Activated T-helper 1 cell treated with anti-CD3 and anti-CD28 coated beads, Interleukin-2, amount 50 U/mL, for 16 hours (primary cell): Measurements from ENCODE around the gene TIMM22.
"Not testable (repeated sequence)": the region's sequence is repeated elsewhere in the genome, so short reads cannot be mapped to it uniquely, and the experiment has no call there.

Source experiments
- DNase-seq, 2 donors: peaks; one replicate each; pipeline ENCODE4 v3.0.0-alpha.2; 2020; ENCODE audit warnings: low read depth in 1 of 2, low spot score in 1 of 2

The TIMM22 gene

DNA sequence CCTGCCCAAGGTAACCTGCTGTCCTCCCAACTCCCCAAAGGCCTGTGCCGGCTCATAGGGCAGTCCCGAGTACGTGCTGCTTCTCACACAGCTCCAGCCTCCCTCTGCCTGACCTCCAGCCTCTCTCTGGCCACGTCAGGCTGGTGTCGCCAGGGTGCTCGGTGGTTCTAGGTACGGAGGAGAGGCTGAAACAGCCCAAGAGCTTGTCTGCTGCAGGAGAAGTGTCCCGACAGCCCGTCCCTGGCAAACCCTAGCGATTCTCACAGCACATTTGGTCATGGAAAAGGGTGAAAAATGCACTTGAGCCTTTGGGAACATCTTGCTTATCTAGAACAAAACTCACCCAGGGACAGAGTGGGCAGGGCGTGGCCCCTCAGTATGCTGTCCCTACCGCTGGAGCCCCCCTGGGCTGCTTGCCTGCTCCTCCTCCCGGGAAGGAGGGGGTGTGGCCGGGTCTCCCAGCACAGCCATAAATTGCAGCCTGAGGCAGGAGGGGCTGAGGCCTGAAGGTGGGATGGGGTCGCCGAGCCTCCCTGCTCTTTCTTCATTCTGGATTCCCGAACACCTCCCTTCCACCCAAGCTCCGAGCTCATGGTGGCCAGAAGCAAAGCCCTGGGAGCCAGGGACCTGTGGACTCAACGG is 40.4 kb downstream of the TIMM22 start:
- no peak for DNase-seq

GRCh38 chr17:1038459-1039122 is 41.7 kb downstream of the TIMM22 start:
- no peak for DNase-seq

DNA sequence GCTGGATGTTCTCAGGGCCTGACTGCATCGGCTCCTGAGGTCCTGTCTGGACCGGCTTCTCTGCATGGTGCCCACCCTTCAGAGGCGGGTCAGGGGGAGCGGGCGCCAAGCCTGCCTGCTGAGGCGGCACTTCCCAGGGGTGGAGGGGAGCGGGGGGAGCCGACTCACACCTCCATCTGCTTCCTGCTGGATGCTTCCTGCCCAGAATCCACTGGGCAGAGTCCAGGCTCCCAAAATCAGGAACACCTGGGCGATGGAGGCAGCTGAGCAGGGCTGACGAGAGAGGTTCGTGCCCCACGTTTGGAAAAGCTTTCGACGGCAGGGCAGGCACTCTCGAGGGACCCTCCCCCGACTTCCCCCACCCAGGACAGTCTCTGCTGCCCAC is 42.2 kb downstream of the TIMM22 start:
- DNase-seq: no peak

- no peak for DNase-seq
Measured at GRCh38 chr17:1039511-1040215, 42.7 kb downstream of the TIMM22 start.

GRCh38 chr17:1040216-1040600 is 43.3 kb downstream of the TIMM22 start:
- no peak for DNase-seq

- DNase-seq: no peak
Measured at GRCh38 chr17:1041746-1042145, 44.8 kb downstream of the TIMM22 start.

DNA sequence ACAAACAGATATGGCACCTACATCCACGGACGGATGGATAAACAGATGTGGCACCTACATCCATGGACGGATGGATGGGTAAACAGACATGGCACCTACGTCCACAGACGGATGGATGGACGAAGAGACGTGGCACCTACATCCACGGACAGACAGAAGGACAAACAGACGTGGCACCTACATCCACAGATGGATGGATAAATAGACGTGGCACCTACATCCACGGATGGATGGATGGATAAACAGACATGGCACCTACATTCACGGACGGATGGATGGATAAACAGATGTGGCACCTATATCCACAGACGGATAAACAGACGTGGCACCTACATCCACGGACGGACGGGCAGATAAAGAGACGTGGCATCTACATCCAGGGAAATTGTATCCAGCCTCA is 45.6 kb downstream of the TIMM22 start:
- DNase-seq: no peak

DNA sequence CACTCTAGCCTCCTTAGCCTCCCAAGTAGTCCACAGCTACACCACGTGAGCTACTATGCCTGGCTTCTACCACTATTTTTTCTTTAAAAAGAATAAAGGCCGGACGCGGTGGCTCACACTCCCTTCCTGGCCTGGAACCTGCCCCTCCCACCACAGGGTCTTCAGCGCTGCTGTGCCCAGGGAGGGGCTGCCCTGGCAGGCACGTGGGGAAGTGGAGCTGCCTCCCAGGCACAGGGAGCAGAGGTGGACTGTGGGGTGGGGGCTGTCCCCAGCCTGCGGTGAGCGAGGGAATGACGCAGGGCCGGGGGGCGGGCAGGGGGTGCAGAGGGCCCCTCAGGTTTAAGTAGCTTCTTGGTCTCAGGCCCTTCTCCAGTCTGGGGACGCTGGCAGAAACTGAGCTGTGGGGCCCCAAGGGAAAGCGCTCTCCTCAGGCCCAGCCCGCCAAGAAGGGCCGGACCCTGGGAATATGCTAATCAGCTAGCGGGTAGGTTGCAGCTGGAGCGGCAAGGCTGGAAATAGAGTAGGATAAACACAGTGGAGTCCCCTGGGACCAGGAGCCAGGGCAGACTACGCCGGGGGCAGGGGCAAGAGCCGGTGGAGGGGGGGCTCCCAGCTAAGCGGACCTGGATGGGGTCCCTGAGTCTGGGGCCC is 46.8 kb downstream of the TIMM22 start:
- DNase-seq: no peak

DNA sequence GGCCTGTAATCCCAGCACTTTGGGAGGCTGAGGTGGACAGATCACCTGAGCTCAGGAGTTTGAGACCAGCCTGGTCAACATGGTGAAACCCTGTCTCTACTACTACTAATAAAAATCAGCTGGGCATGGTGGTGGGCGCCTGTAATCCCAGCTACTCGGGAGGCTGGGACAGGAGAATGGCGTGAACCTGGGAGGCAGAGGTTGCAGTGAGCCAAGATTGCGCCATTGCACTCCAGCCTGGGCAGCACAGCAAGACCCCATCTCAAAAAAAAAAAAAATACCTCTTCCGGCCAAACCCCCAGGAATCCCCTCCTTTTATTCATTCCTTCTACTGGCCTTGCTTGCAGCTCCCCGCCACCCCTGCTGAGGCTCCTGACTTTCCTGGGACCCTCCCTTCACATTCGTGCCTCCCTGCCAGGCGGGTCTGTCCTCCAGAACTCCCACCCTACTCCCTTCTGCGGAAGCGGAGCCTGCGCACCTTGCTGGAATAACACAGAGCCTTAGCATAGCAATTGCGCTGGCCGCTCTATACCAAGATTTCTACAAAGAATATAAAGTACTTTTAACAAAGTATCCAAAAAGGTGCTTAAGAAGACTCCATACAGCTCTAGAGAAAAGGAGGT is 47.6 kb downstream of the TIMM22 start:
- DNase-seq: not testable (repeated sequence)

- DNase-seq: no peak
Measured at GRCh38 chr17:1045456-1045855, 48.5 kb downstream of the TIMM22 start.

- DNase-seq: no peak
Measured at GRCh38 chr17:1047177-1047878, 50.4 kb downstream of the TIMM22 start.

DNA sequence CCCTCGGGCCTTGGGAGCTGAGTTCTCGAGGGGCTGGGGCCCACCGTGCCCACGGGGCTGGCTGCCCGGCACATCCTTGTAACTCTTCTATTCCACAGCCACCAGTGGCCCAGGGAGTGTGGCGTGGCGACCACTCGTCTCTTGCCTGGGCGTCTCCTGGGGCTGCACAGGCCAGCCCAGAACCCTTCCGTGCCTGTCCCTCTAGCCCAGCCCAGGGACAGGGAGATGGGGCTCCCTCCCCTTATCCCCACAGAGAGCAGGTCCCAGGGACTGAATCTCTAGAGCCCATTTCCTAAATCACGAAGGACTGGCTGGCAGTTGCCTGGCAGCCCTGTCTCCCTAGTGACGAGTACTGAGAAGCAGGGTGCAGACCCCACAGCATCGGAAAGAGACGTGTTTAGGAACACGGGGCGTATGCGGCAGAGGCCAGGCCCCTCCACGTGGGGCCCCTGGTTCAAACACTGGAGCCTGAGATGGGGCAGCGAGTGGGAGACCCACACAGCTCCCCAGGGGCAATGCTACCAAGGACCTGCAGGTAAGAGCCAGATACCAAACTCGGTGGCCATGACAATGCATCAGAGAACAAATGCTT is 51.0 kb downstream of the TIMM22 start:
- no peak for DNase-seq

DNA sequence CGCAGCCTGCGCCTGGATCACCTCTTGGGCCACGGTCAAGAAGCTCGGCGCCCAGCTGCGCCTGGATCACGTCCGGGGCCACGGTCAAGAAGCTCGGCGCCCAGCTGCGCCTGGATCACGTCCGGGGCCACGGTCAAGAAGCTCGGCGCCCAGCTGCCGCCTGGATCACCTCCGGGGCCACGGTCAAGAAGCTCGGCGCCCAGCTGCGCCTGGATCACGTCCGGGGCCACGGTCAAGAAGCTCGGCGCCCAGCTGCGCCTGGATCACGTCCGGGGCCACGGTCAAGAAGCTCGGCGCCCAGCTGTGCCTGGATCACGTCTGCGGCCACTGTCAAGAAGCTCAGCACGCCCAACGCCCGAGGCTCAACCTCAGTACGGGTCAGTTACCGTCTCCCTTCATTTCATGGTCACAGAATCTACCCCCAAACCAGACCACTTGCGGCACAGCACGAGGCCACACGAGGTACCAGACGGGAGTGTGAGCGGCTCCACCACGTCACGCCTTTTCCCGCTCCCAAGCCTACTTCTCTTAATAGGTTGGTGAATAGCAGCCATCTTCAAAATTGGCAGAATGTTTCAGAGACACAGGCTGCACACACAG is 51.7 kb downstream of the TIMM22 start:
- not testable (repeated sequence) for DNase-seq

DNA sequence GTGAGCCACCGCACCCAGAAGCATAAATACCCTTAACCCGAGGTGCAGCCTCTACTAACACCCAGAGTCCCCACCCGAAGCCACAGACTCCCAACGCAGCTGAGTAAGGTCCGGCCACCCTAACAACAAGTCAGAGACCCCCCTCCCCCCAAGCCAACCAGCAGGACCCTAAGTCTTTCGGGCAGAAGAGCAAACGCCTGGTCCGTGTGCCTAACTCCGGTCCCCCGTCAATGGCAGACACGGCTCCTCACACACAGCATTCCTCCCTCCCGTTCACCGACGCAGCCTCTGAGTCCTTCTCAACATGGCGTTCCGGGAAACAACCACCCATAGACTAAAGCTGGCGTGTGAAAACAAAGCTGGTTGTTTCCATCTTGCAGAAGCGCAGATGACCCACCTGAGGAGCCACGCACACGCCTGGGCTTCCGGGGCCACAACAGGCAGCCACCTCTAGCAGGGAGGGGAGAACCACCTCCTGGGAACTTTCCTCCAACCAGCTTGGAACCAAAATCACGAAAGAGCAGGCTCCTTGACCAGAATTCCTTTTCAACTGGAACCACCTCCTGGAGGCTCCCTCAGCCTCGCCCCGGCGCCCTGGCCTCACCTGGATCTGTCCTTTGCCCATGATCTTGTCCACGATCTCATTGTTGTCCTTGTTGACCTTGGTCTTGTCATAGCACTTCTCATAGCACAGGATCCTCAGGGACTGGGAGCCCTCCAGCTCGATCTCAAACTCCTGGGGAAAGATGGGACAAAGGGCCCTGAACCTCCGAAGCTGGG is 52.7 kb downstream of the TIMM22 start:
- no peak for DNase-seq

GRCh38 chr17:1050246-1050995 is 53.5 kb downstream of the TIMM22 start:
- no peak for DNase-seq

- DNase-seq: no peak
Measured at GRCh38 chr17:1050996-1051925, 54.3 kb downstream of the TIMM22 start.
